SK-N-SH treated with all-trans-retinoic acid at 6 μM for 48 hours (cell line): ENCODE results near the gene CDK14.

Experiments
- ATAC-seq: fragments of 200-7000 bp; cut with Tn5 transposase; 3 replicates; pipeline ENCODE4 v1.9.1; 2020; ENCODE audit warnings: mild to moderate bottlenecking, moderate library complexity
- ARNTL ChIP-seq: fragments of 450-650 bp; formaldehyde crosslinking; IDR thresholded peaks from 2 replicates; pipeline ENCODE4 v1.5.0; 2020; ENCODE audit warnings: low read depth, mild to moderate bottlenecking, moderate library complexity, borderline replicate concordance
- BACH2 ChIP-seq: fragments of 250-450 bp; sonication (Bioruptor Pico); IDR thresholded peaks from 2 replicates; pipeline ENCODE4 v1.9.0; 2021; ENCODE audit warnings: mild to moderate bottlenecking, borderline replicate concordance
- CREB5 ChIP-seq: fragments of 250-450 bp; sonication (Bioruptor Pico); IDR thresholded peaks from 2 replicates; pipeline ENCODE4 v1.5.1; 2020; ENCODE audit warnings: low read depth, mild to moderate bottlenecking, moderate library complexity
- CSDC2 ChIP-seq: fragments of 250-450 bp; sonication (Bioruptor Pico); IDR thresholded peaks from 2 replicates; pipeline ENCODE4 v1.5.0; 2020; ENCODE audit warnings: mild to moderate bottlenecking, moderate library complexity
- ESRRG ChIP-seq: fragments of 250-450 bp; sonication (Bioruptor Pico); IDR thresholded peaks from 2 replicates; pipeline ENCODE4 v1.6.1; 2021; ENCODE audit warnings: mild to moderate bottlenecking
- GLIS3 ChIP-seq: fragments of 250-450 bp; sonication (Bioruptor Pico); IDR thresholded peaks from 2 replicates; pipeline ENCODE4 v1.5.0; 2020; ENCODE audit warnings: mild to moderate bottlenecking, moderate library complexity
- ISL1 ChIP-seq: fragments of 250-450 bp; sonication (Bioruptor Pico); IDR thresholded peaks from 2 replicates; pipeline ENCODE4 v2.1.2; 2022; ENCODE audit warnings: mild to moderate bottlenecking, moderate library complexity
- PATZ1 ChIP-seq: fragments of 250-450 bp; sonication (Bioruptor Pico); IDR thresholded peaks from 2 replicates; pipeline ENCODE4 v1.8.0; 2020; ENCODE audit warnings: mild to moderate bottlenecking, moderate library complexity, borderline replicate concordance
- PPARA ChIP-seq: fragments of 250-450 bp; sonication (Bioruptor Pico); IDR thresholded peaks from 2 replicates; pipeline ENCODE4 v1.5.0; 2020; ENCODE audit warnings: mild to moderate bottlenecking, borderline replicate concordance
- RARB ChIP-seq: fragments of 250-450 bp; sonication (Bioruptor Pico); IDR thresholded peaks from 2 replicates; pipeline ENCODE4 v1.8.0; 2021; ENCODE audit warnings: mild to moderate bottlenecking, moderate library complexity
- SNAI2 ChIP-seq: fragments of 250-450 bp; sonication (Bioruptor Pico); IDR thresholded peaks from 2 replicates; pipeline ENCODE4 v1.5.0; 2020; ENCODE audit warnings: mild to moderate bottlenecking, moderate library complexity
- TCF4 ChIP-seq: fragments of 250-450 bp; sonication (Bioruptor Pico); IDR thresholded peaks from 2 replicates; pipeline ENCODE4 v1.8.0; 2021; ENCODE audit warnings: mild to moderate bottlenecking, moderate library complexity, borderline replicate concordance
- TOX ChIP-seq: fragments of 250-450 bp; sonication (Bioruptor Pico); IDR thresholded peaks from 2 replicates; pipeline ENCODE4 v1.8.0; 2021; ENCODE audit warnings: mild to moderate bottlenecking, moderate library complexity, borderline replicate concordance
- ZC3H10 ChIP-seq: fragments of 250-450 bp; sonication (Bioruptor Pico); IDR thresholded peaks from 2 replicates; pipeline ENCODE4 v1.5.1; 2021; ENCODE audit warnings: mild to moderate bottlenecking, moderate library complexity
- ZFP3 ChIP-seq: fragments of 250-450 bp; sonication (Bioruptor Pico); IDR thresholded peaks from 2 replicates; pipeline ENCODE4 v1.5.0; 2020; ENCODE audit warnings: mild to moderate bottlenecking, moderate library complexity
- ZFP30 ChIP-seq: fragments of 450-650 bp; formaldehyde crosslinking; IDR thresholded peaks from 2 replicates; pipeline ENCODE4 v1.5.0; 2022; ENCODE audit warnings: mild to moderate bottlenecking, moderate library complexity
- ZNF565 ChIP-seq: fragments of 450-650 bp; formaldehyde crosslinking; conservative IDR thresholded peaks from 2 replicates; pipeline ENCODE4 v1.5.0; 2020; ENCODE audit warnings: low read depth, mild to moderate bottlenecking, moderate library complexity
- TF ChIP-seq, protein P1 (sequence below): fragments of 250-450 bp; sonication (Bioruptor Pico); IDR thresholded peaks from 2 replicates; pipeline ENCODE4 v1.8.0; 2021; ENCODE audit warnings: low read depth, mild to moderate bottlenecking, moderate library complexity, borderline replicate concordance
- TF ChIP-seq, protein P2 (sequence below): fragments of 250-450 bp; sonication (Bioruptor Pico); IDR thresholded peaks from 2 replicates; pipeline ENCODE4 v1.5.0; 2020; ENCODE audit warnings: mild to moderate bottlenecking, moderate library complexity
- TF ChIP-seq, protein P3 (sequence below): fragments of 250-450 bp; sonication (Bioruptor Pico); IDR thresholded peaks from 2 replicates; pipeline ENCODE4 v1.5.1; 2021; ENCODE audit warnings: mild to moderate bottlenecking, moderate library complexity

CDK14 gene

DNA sequence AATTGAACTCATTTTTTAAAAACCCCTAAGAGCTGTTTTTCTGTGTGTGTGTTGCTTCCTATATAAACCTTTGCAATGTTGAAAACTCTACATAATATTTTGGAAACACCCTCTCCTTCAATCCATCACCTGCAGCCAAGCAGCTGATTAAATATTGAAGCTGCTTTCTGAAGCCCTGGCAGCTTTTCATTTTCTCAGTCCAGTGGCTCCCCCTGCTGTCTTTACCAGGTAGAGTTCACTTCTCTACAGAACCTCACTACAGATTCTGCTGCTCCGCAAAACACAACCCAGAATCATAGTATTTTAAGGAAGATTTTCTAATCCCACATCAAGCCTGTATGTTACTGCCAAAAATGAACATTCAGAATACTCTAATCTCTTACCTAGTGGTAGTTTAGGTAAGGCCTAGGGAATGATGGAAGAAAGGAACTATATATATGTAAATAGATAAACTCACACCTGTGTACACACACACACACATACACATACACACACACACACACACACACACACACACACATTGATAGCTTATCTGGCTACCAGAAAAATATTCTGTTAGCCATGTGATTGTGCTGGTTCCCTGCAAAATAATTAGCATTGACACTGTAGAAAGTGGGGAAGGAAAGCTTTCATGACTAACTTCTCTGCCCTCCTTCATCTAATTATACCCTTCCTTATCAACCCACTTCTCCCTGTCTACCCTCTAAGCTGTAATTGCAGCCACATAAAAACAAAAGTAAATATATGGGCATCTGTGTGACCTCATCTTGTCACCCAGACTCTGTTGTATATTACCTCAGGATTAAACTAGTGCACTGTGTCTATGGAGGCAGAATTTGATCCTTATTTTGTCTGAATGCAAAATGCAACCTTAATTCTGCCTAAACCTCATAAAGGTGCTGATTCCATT, 438.6 kb downstream of the CDK14 start:
- peak; percentile 92 for ATAC-seq
- TF ChIP-seq ISL1, result peak; percentile 39; the same call in 1 of the 2 replicates
- no peak for TF ChIP-seq ZNF565 (CRISPR knock-in tag)
- TF ChIP-seq, protein P1, sequence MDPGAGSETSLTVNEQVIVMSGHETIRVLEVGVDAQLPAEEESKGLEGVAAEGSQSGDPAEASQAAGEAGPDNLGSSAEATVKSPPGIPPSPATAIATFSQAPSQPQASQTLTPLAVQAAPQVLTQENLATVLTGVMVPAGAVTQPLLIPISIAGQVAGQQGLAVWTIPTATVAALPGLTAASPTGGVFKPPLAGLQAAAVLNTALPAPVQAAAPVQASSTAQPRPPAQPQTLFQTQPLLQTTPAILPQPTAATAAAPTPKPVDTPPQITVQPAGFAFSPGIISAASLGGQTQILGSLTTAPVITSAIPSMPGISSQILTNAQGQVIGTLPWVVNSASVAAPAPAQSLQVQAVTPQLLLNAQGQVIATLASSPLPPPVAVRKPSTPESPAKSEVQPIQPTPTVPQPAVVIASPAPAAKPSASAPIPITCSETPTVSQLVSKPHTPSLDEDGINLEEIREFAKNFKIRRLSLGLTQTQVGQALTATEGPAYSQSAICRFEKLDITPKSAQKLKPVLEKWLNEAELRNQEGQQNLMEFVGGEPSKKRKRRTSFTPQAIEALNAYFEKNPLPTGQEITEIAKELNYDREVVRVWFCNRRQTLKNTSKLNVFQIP (CRISPR knock-in tag), result no peak

- TF ChIP-seq, protein P1 (CRISPR knock-in tag), result no peak
- TF ChIP-seq RARB (CRISPR knock-in tag), result no peak
- TF ChIP-seq ISL1, result no peak
- no peak for TF ChIP-seq BACH2 (CRISPR knock-in tag)
- no peak for TF ChIP-seq CREB5 (CRISPR knock-in tag)
- TF ChIP-seq ARNTL (CRISPR knock-in tag), result no peak
- TF ChIP-seq PATZ1 (CRISPR knock-in tag), result no peak
- TF ChIP-seq PPARA, result no peak
- no peak for TF ChIP-seq ZFP30 (CRISPR knock-in tag)
- TF ChIP-seq ZFP3 (CRISPR knock-in tag), result no peak
- TF ChIP-seq GLIS3 (CRISPR knock-in tag), result no peak
- no peak for TF ChIP-seq TCF4 (CRISPR knock-in tag)
- no peak for TF ChIP-seq ZC3H10 (CRISPR knock-in tag)
- TF ChIP-seq CSDC2 (CRISPR knock-in tag), result no peak
- TF ChIP-seq, protein P2, sequence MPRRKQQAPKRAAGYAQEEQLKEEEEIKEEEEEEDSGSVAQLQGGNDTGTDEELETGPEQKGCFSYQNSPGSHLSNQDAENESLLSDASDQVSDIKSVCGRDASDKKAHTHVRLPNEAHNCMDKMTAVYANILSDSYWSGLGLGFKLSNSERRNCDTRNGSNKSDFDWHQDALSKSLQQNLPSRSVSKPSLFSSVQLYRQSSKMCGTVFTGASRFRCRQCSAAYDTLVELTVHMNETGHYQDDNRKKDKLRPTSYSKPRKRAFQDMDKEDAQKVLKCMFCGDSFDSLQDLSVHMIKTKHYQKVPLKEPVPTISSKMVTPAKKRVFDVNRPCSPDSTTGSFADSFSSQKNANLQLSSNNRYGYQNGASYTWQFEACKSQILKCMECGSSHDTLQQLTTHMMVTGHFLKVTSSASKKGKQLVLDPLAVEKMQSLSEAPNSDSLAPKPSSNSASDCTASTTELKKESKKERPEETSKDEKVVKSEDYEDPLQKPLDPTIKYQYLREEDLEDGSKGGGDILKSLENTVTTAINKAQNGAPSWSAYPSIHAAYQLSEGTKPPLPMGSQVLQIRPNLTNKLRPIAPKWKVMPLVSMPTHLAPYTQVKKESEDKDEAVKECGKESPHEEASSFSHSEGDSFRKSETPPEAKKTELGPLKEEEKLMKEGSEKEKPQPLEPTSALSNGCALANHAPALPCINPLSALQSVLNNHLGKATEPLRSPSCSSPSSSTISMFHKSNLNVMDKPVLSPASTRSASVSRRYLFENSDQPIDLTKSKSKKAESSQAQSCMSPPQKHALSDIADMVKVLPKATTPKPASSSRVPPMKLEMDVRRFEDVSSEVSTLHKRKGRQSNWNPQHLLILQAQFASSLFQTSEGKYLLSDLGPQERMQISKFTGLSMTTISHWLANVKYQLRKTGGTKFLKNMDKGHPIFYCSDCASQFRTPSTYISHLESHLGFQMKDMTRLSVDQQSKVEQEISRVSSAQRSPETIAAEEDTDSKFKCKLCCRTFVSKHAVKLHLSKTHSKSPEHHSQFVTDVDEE (CRISPR knock-in tag), result no peak
- no peak for TF ChIP-seq SNAI2 (CRISPR knock-in tag)
- TF ChIP-seq ZNF565 (CRISPR knock-in tag), result no peak
- TF ChIP-seq TOX, result no peak
- TF ChIP-seq, protein P3, sequence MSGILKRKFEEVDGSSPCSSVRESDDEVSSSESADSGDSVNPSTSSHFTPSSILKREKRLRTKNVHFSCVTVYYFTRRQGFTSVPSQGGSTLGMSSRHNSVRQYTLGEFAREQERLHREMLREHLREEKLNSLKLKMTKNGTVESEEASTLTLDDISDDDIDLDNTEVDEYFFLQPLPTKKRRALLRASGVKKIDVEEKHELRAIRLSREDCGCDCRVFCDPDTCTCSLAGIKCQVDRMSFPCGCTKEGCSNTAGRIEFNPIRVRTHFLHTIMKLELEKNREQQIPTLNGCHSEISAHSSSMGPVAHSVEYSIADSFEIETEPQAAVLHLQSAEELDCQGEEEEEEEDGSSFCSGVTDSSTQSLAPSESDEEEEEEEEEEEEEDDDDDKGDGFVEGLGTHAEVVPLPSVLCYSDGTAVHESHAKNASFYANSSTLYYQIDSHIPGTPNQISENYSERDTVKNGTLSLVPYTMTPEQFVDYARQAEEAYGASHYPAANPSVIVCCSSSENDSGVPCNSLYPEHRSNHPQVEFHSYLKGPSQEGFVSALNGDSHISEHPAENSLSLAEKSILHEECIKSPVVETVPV (CRISPR knock-in tag), result no peak
- no peak for TF ChIP-seq ESRRG (CRISPR knock-in tag)
- ATAC-seq, result no peak
Measured at GRCh38 chr7:91039033-91039432, 442.9 kb downstream of the CDK14 start.
